ENCODE results near the gene WDR48.

DNA sequence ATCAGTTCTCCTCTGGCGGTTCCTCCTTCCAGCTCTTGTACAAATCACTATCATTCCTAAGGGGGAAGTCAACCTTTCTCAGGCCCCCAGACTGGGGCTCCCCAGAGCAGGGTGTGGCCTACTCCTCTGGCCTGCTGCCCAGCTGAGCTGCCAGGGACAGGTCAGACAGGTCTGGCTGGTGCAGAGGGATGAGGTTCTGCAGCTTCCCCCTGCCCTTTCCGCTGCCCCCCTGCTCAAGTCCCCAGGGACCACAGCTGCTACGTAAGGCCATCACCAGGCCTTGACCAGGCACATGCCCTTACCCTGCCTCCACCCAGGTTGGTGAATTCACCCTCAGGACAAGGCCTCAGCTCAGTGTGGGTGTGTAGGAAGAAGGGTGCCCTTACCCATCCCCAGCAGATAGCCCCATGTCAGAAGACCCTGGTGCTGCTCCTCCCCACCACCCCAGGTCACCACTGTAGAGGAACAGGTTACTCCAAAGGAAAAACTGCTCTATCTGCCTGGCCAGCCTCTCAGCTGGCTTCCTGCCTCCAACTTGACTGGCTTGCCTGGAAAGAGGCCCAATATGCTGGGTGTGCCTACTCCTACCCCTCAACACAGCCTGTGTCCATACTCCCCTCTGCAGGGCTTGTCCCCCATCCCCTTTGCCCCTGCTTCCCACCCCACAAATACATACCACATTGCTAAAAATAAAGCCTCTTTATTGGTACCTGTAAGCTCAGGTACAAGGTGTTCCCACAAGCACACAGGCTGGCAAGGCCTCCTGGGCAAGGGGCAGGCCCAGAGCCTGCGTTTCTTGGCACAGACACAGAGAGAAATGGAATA is 89.6 kb downstream of the WDR48 start:
- peak in 1 of 3 donors; percentile 11 for TF ChIP-seq POLR2A (IDR thresholded peaks at IDR 0.05)
- TF ChIP-seq, protein P1, sequence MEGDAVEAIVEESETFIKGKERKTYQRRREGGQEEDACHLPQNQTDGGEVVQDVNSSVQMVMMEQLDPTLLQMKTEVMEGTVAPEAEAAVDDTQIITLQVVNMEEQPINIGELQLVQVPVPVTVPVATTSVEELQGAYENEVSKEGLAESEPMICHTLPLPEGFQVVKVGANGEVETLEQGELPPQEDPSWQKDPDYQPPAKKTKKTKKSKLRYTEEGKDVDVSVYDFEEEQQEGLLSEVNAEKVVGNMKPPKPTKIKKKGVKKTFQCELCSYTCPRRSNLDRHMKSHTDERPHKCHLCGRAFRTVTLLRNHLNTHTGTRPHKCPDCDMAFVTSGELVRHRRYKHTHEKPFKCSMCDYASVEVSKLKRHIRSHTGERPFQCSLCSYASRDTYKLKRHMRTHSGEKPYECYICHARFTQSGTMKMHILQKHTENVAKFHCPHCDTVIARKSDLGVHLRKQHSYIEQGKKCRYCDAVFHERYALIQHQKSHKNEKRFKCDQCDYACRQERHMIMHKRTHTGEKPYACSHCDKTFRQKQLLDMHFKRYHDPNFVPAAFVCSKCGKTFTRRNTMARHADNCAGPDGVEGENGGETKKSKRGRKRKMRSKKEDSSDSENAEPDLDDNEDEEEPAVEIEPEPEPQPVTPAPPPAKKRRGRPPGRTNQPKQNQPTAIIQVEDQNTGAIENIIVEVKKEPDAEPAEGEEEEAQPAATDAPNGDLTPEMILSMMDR (IDR thresholded peaks at IDR 0.05): peak in 1 of 7 experiments; percentile 9
